Right ventricle myocardium inferior (tissue), 1 donor: ENCODE measurements around the gene APCDD1. TPM values are rescaled to one million over a fixed set of nuclear protein-coding genes. Genes with fewer than 3 reads are reported as not detected.
"Not testable (repeated sequence)": the region's sequence is repeated elsewhere in the genome, so short reads cannot be mapped to it uniquely, and the experiment has no call there.

Source experiments
- ATAC-seq: fragments of 200-7000 bp; cut with Tn5 transposase; one replicate; pipeline ENCODE4 v1.9.1; 2020; ENCODE audit warnings: mild to moderate bottlenecking, moderate library complexity
- DNase-seq: peaks from one replicate; pipeline ENCODE4 v3.0.0; 2021; ENCODE audit errors: missing footprints
- intact Hi-C: fragments of 100-400 bp; cut with DNase I; formaldehyde crosslinking; loops from one replicate; pipeline ENCODE4 v1.11.0; 2022
- total RNA-seq: library from RNA; stranded (reverse); fragmentation: NEBNext Ultra II Directional; extraction: Animal tissue kit (Norgen Biotek cat#: 25700); gene quantifications from one replicate; pipeline ENCODE4 v1.2.1, GENCODE V29; 2021
- donor health status: DM: no; HTN: yes; CAD: no; lungs with severe emphysema.

APCDD1 gene
- total RNA-seq, 1 donor from 2014 or later, result 34.5 TPM

GRCh38 chr18:10457128-10457527 lies 2.7 kb downstream of the APCDD1 start:
- ATAC-seq (no peak), DNase-seq (no peak)
- intact Hi-C loops, result loop anchor here (10.0 kb wide), 1 partner anchor 182 kb away; no protein-coding TSS in a partner anchor

- DNase-seq, result no peak
- intact Hi-C loops, result loop anchor here (10.0 kb wide), 1 partner anchor 183 kb away; no protein-coding TSS in a partner anchor
- ATAC-seq, result no peak
Observed at GRCh38 chr18:10457767-10458166, 3.3 kb downstream of the APCDD1 start.

- no peak for DNase-seq
Observed at GRCh38 chr18:10458691-10459090, 4.3 kb downstream of the APCDD1 start.

GRCh38 chr18:10459587-10459986 lies 5.2 kb downstream of the APCDD1 start:
- ATAC-seq, result no peak
- no peak for DNase-seq
- intact Hi-C loops, result loop anchor here (10.0 kb wide), 1 partner anchor 185 kb away; no protein-coding TSS in a partner anchor

More at GRCh38 chr18:10458691-10459090, 4.3 kb downstream of the APCDD1 start:
- no peak for ATAC-seq
- intact Hi-C loops, result loop anchor here (10.0 kb wide), 1 partner anchor 184 kb away; no protein-coding TSS in a partner anchor

- DNase-seq, result no peak
- ATAC-seq, result no peak
- intact Hi-C loops, result no loop called here
Observed at GRCh38 chr18:10460414-10461018, 6.1 kb downstream of the APCDD1 start.

GRCh38 chr18:10461989-10462388 lies 7.6 kb downstream of the APCDD1 start:
- intact Hi-C loops, result no loop called here
- DNase-seq, result no peak
- ATAC-seq, result no peak

- ATAC-seq, result no peak
- intact Hi-C loops, result no loop called here
- DNase-seq, result no peak
Observed at GRCh38 chr18:10462597-10462996, 8.2 kb downstream of the APCDD1 start.

- intact Hi-C loops, result no loop called here
- DNase-seq, result no peak
- no peak for ATAC-seq
Observed at GRCh38 chr18:10463096-10463495, 8.7 kb downstream of the APCDD1 start.

GRCh38 chr18:10463741-10464140 lies 9.3 kb downstream of the APCDD1 start:
- intact Hi-C loops, result no loop called here
- no peak for DNase-seq
- ATAC-seq, result no peak

- ATAC-seq, DNase-seq, intact Hi-C loops: not testable (repeated sequence)
Observed at GRCh38 chr18:10464161-10464648, 9.8 kb downstream of the APCDD1 start.

GRCh38 chr18:10465174-10465939 lies 10.9 kb downstream of the APCDD1 start:
- ATAC-seq, result no peak
- no peak for DNase-seq
- intact Hi-C loops, result no loop called here

- intact Hi-C loops, result no loop called here
- ATAC-seq (no peak), DNase-seq (no peak)
Observed at GRCh38 chr18:10470429-10470828, 16.0 kb downstream of the APCDD1 start.

GRCh38 chr18:10471574-10471973 lies 17.1 kb downstream of the APCDD1 start:
- DNase-seq, result no peak
- intact Hi-C loops, result no loop called here
- no peak for ATAC-seq

- no peak for ATAC-seq
- intact Hi-C loops, result no loop called here
- no peak for DNase-seq
Observed at GRCh38 chr18:10473132-10473531, 18.7 kb downstream of the APCDD1 start.

- no peak for DNase-seq
- no peak for ATAC-seq
- intact Hi-C loops, result no loop called here
Observed at GRCh38 chr18:10474309-10474708, 19.9 kb downstream of the APCDD1 start.

- ATAC-seq (no peak), DNase-seq (no peak)
- intact Hi-C loops, result no loop called here
Observed at GRCh38 chr18:10475276-10475653, 20.8 kb downstream of the APCDD1 start.

- ATAC-seq (no peak), DNase-seq (no peak)
- intact Hi-C loops, result no loop called here
Observed at GRCh38 chr18:10475654-10476291, 21.3 kb downstream of the APCDD1 start.

GRCh38 chr18:10476338-10476791 lies 21.9 kb downstream of the APCDD1 start:
- no peak for DNase-seq
- ATAC-seq, result no peak
- intact Hi-C loops, result no loop called here

- intact Hi-C loops, result no loop called here
- no peak for ATAC-seq
- DNase-seq, result no peak
Observed at GRCh38 chr18:10477121-10477862, 22.9 kb downstream of the APCDD1 start.
